Measurements from ENCODE around the gene AGRP. TPM values are rescaled to one million over a fixed set of nuclear protein-coding genes. Genes with fewer than 3 reads are reported as not detected.

AGRP gene
- total and polyA plus RNA-seq, 2 of the 4 experiments (the other 2 are of a cell fraction), result not detected

GRCh38 chr16:67490335-67491096 lies 7.2 kb upstream of the AGRP start:
- 0 out of 2 replicates have a peak overlapping the region, but pooled peaks have one; percentile 7 for H3K14ac ChIP-seq (replicated peaks; ENCODE audit: low read depth, low read length)
- no peak overlapping the region for H3K4me3 ChIP-seq (ENCODE audit: insufficient read depth, low read depth, low read length)
- no TSS peak for BruUV-seq (replicated peaks)
- no peaks in the 10 kb centered on the region for H3K9me1 ChIP-seq (ENCODE audit: insufficient read depth, low read length)
- H3K4me2 ChIP-seq (ENCODE audit: low read depth, low read length), result peak overlapping the region; percentile 55; the same call in 1 of the 2 replicates
- no peak overlapping the region for H2AFZ ChIP-seq (replicated peaks; ENCODE audit: low read length, poor library complexity)
- H2BK120ac ChIP-seq (ENCODE audit: low read depth, low read length), result no peak overlapping the region
- H4K5ac ChIP-seq (ENCODE audit: low read depth, low read length), result no peak overlapping the region
- dilution Hi-C loops (cut with HindIII; ENCODE audit: low sequenced_read_pairs, unreplicated experiment) (no loop called here), in situ Hi-C loops (cut with MboI; ENCODE audit: low sequenced_read_pairs) (no loop called here), intact Hi-C loops (cut with micrococcal nuclease) (no loop called here)
- DNase-seq (peak; percentile 72), ATAC-seq (ENCODE audit: low read depth) (peak; percentile 66)
- H3K56ac ChIP-seq (ENCODE audit: extremely low read depth, insufficient read depth, low read length), result no peak overlapping the region
- no peak overlapping the region for H3K18ac ChIP-seq (ENCODE audit: low read depth, low read length)
- H3K9me3 ChIP-seq (ENCODE audit: control insufficient read depth, insufficient read depth, low read length), result no peaks in the 10 kb centered on the region
- H3K27ac ChIP-seq (ENCODE audit: insufficient read depth, low read length), result no peak overlapping the region
- H4K20me1 ChIP-seq (ENCODE audit: insufficient read depth, low read length), result no peaks in the 10 kb centered on the region
- H4K8ac ChIP-seq (ENCODE audit: low read depth in 2 of 2, low read length in 2 of 2), result no peak overlapping the region
- H3K27me3 ChIP-seq (ENCODE audit: control insufficient read depth, insufficient read depth, low read length), result no peaks in the 10 kb centered on the region
- H3K9ac ChIP-seq (ENCODE audit: low read depth, low read length), result no peak overlapping the region; the same call in 1 of the 2 replicates
- ChIA-PET CTCF (interaction anchor here (1.2 to 2.2 kb wide), 3 partner anchors 9 to 150 kb away, joined by 4 to 9 read pairs (median 5); partner anchors contain the start of gene ATP6V0D1), POLR2A (ENCODE audit: unreplicated experiment) (no interaction called here)
- peaks cover 5% of the 10 kb centered on the region for H3K4me1 ChIP-seq (ENCODE audit: control insufficient read depth, insufficient read depth, low read length)
- H2BK15ac ChIP-seq (ENCODE audit: low read depth, low read length), result no peak overlapping the region; the same call in 2 of the 3 replicates
- H2AK9ac ChIP-seq (replicated peaks; ENCODE audit: low read depth, low read length, poor library complexity), result no peak overlapping the region
- no CpG with 5 or more reads among the region's 8 CpGs for WGBS, 2 experiments (ENCODE audit: extremely low coverage in 2 of 2, insufficient read length in 1 of 2)
- H3K23ac ChIP-seq (ENCODE audit: low read depth, low read length), result peak overlapping the region; percentile 56; the same call in 1 of the 2 replicates
- H2BK5ac ChIP-seq (ENCODE audit: low read depth, low read length, poor library complexity, severe bottlenecking), result no peak overlapping the region
- no peak overlapping the region for H2BK20ac ChIP-seq (ENCODE audit: low read depth, low read length)
- no peak overlapping the region for H4K91ac ChIP-seq (ENCODE audit: insufficient read depth, low read depth, low read length)
- H2AK5ac ChIP-seq (ENCODE audit: low read depth, low read length), result no peak overlapping the region
- no peaks in the 10 kb centered on the region for H3K79me1 ChIP-seq (ENCODE audit: low read depth in 1 of 2, low read length in 2 of 2)
- no peaks in the 10 kb centered on the region for H3K36me3 ChIP-seq (ENCODE audit: control insufficient read depth, insufficient read depth, low read length)
- no peak overlapping the region for H3K4ac ChIP-seq (ENCODE audit: low read depth, low read length)
- TF ChIP-seq, protein P1, sequence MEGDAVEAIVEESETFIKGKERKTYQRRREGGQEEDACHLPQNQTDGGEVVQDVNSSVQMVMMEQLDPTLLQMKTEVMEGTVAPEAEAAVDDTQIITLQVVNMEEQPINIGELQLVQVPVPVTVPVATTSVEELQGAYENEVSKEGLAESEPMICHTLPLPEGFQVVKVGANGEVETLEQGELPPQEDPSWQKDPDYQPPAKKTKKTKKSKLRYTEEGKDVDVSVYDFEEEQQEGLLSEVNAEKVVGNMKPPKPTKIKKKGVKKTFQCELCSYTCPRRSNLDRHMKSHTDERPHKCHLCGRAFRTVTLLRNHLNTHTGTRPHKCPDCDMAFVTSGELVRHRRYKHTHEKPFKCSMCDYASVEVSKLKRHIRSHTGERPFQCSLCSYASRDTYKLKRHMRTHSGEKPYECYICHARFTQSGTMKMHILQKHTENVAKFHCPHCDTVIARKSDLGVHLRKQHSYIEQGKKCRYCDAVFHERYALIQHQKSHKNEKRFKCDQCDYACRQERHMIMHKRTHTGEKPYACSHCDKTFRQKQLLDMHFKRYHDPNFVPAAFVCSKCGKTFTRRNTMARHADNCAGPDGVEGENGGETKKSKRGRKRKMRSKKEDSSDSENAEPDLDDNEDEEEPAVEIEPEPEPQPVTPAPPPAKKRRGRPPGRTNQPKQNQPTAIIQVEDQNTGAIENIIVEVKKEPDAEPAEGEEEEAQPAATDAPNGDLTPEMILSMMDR (conservative IDR thresholded peaks at IDR 0.05; ENCODE audit: low read depth, low read length), result no peak
- no peak for TF ChIP-seq ELK1 (IDR thresholded peaks at IDR 0.05; ENCODE audit: borderline replicate concordance, low read depth, low read length)
- no peak for TF ChIP-seq MAZ (IDR thresholded peaks at IDR 0.05; ENCODE audit: borderline replicate concordance, low read depth, low read length)
- no peak for TF ChIP-seq USF2 (IDR thresholded peaks at IDR 0.05; ENCODE audit: low read depth, low read length)
- TF ChIP-seq FOS (IDR thresholded peaks at IDR 0.05; ENCODE audit: low read depth, low read length), result peak; percentile 26; the same call in 1 of the 2 replicates
- TF ChIP-seq CEBPB (IDR thresholded peaks at IDR 0.05; ENCODE audit: low read depth, low read length), result peak; percentile 74
- no peak for TF ChIP-seq RAD21 (IDR thresholded peaks at IDR 0.05; ENCODE audit: low read length)
- no peak for TF ChIP-seq CHD1 (IDR thresholded peaks at IDR 0.05; ENCODE audit: low read depth, low read length)
